A549 (cell line): Measurements from ENCODE around the gene RASA3. TPM values are rescaled to one million over a fixed set of nuclear protein-coding genes. Genes with fewer than 3 reads are reported as not detected.

Experiments used
- ATAC-seq, 2 experiments: fragments of 200-7000 bp in 1 of 2; fragments of >200 bp in 1 of 2; cut with Nextera tagmentation in 1 of 2; cut with Tn5 transposase in 1 of 2; 3 replicates each; pipeline versions ENCODE4 v1.8.0 to v1.9.1; 2018 to 2020; ENCODE audit warnings: mild to moderate bottlenecking in 1 of 2, moderate library complexity in 1 of 2
- CTCF ChIA-PET: fragments of 300-600 bp; sonication (Branson Sonifier 250); formaldehyde crosslinking; extraction: SDS; loops from one replicate; lab custom pipeline; 2021; ENCODE audit warnings: antibody characterized with exemption, inconsistent platforms; lab: Yijun Ruan, JAX
- POLR2A ChIA-PET: fragments of 350-600 bp; formaldehyde crosslinking; extraction: SDS; loops from one replicate; lab custom pipeline; 2021; ENCODE audit warnings: antibody characterized with exemption, inconsistent platforms; lab: Yijun Ruan, JAX
- DNase-seq, 2 experiments: peaks; one replicate each; pipeline versions ENCODE4 v3.0.0 to v3.0.0-alpha.2; 2011 to 2016; ENCODE audit warnings: low read depth in 1 of 2, low spot score in 1 of 2
- FAIRE-seq: peaks from 2 replicates; lab custom pipeline; 2011; peaks lifted over from hg19 to GRCh38; lab: Jason Lieb, UNC
- H3K27ac ChIP-seq, 2 experiments: fragments of >200 bp; sonication (Bioruptor Twin); formaldehyde crosslinking; 3 replicates each; pipeline ENCODE4 v1.5.1; 2016 to 2017
- H3K4me1 ChIP-seq: fragments of >200 bp; sonication (Bioruptor Twin); formaldehyde crosslinking; 3 replicates; pipeline ENCODE4 v1.6.1; 2016
- H3K4me2 ChIP-seq: fragments of >200 bp; sonication (Bioruptor Twin); formaldehyde crosslinking; 3 replicates; pipeline ENCODE4 v1.6.1; 2016
- H3K4me3 ChIP-seq: fragments of >200 bp; sonication (Bioruptor Twin); formaldehyde crosslinking; 3 replicates; pipeline ENCODE4 v1.5.1; 2016
- H3K9me3 ChIP-seq: fragments of >200 bp; sonication (Bioruptor Twin); formaldehyde crosslinking; 3 replicates; pipeline ENCODE4 v1.6.1; 2016
- BCL3 ChIP-seq: fragments of >200 bp; sonication (Bioruptor Twin); formaldehyde crosslinking; IDR thresholded peaks from 3 replicates; pipeline ENCODE4 v1.6.1; 2016
- CBX2 ChIP-seq: fragments of 200-600 bp; sonication (generic); IDR thresholded peaks from 2 replicates; pipeline ENCODE4 v1.6.1; 2016; ENCODE audit warnings: low read depth, mild to moderate bottlenecking, borderline replicate concordance
- CEBPB ChIP-seq, 2 experiments: fragments of >200 bp in 1 of 2; sonication (Bioruptor Twin) in 1 of 2; formaldehyde crosslinking in 1 of 2; IDR thresholded peaks; 2 replicates each; pipeline ENCODE4 v1.6.1; 2012 to 2016
- CTCF ChIP-seq: fragments of >200 bp; sonication (Bioruptor Twin); formaldehyde crosslinking; IDR thresholded peaks from 3 replicates; pipeline ENCODE4 v1.5.1; 2016
- EHF ChIP-seq: fragments of 250-450 bp; sonication (Bioruptor Pico); IDR thresholded peaks from 2 replicates; pipeline ENCODE4 v1.5.0; 2020; ENCODE audit warnings: mild to moderate bottlenecking
- EP300 ChIP-seq, 2 experiments: fragments of >200 bp; sonication (Bioruptor Twin); formaldehyde crosslinking; IDR thresholded peaks; 2 replicates in 1 of 2; 3 replicates in 1 of 2; pipeline ENCODE4 v1.6.1; 2016 to 2017
- ESRRA ChIP-seq: fragments of 150-350 bp; IDR thresholded peaks from 2 replicates; pipeline ENCODE4 v1.6.1; 2014; ENCODE audit warnings: mild to moderate bottlenecking, low read length, borderline replicate concordance
- FOSB ChIP-seq: fragments of 250-450 bp; sonication (Bioruptor Pico); IDR thresholded peaks from 2 replicates; pipeline ENCODE4 v1.5.0; 2020; ENCODE audit warnings: mild to moderate bottlenecking, moderate library complexity
- FOXS1 ChIP-seq: fragments of 250-450 bp; sonication (Bioruptor Pico); IDR thresholded peaks from 2 replicates; pipeline ENCODE4 v1.5.0; 2020; ENCODE audit warnings: mild to moderate bottlenecking, moderate library complexity
- HDAC2 ChIP-seq: fragments of 200-600 bp; sonication (generic); IDR thresholded peaks from 2 replicates; pipeline ENCODE4 v1.6.1; 2016
- HOXB13 ChIP-seq: fragments of 250-450 bp; sonication (Bioruptor Pico); IDR thresholded peaks from 2 replicates; pipeline ENCODE4 v1.5.0; 2020; ENCODE audit warnings: low read depth, mild to moderate bottlenecking, moderate library complexity
- KDM1A ChIP-seq: fragments of 200-600 bp; sonication (generic); IDR thresholded peaks from 2 replicates; pipeline ENCODE4 v1.6.1; 2016; ENCODE audit warnings: low read depth, mild to moderate bottlenecking
- MAX ChIP-seq: IDR thresholded peaks from 2 replicates; pipeline ENCODE4 v1.6.1; 2012
- MAZ ChIP-seq: fragments of 150-350 bp; IDR thresholded peaks from 2 replicates; pipeline ENCODE4 v1.6.1; 2014; ENCODE audit warnings: antibody characterized with exemption, low read depth, low read length, borderline replicate concordance
- MYC ChIP-seq: IDR thresholded peaks from 2 replicates; pipeline ENCODE4 v1.6.1; 2012; ENCODE audit warnings: mild to moderate bottlenecking, inconsistent platforms, low read length, improper control_type of control experiment, borderline replicate concordance
- PHF8 ChIP-seq: fragments of 200-600 bp; sonication (generic); IDR thresholded peaks from 2 replicates; pipeline ENCODE4 v1.6.1; 2016; ENCODE audit warnings: low read depth, mild to moderate bottlenecking, antibody characterized with exemption, moderate library complexity, borderline replicate concordance
- POLR2A ChIP-seq: IDR thresholded peaks from 2 replicates; pipeline ENCODE4 v1.6.1; 2012; ENCODE audit warnings: mild to moderate bottlenecking, low read length
- POLR2AphosphoS2 ChIP-seq: conservative IDR thresholded peaks from 2 replicates; pipeline ENCODE4 v1.6.1; 2012; ENCODE audit warnings: low read length, improper control_type of control experiment, inconsistent platforms
- REST ChIP-seq: fragments of 200-600 bp; sonication (generic); IDR thresholded peaks from 2 replicates; pipeline ENCODE4 v1.6.1; 2016; ENCODE audit warnings: antibody characterized with exemption, mild to moderate bottlenecking, moderate library complexity
- SREBF2 ChIP-seq: fragments of 450-650 bp; IDR thresholded peaks from 2 replicates; pipeline ENCODE4 v1.6.1; 2014; ENCODE audit warnings: mild to moderate bottlenecking, moderate library complexity
- TFCP2L1 ChIP-seq: fragments of 250-450 bp; sonication (Bioruptor Pico); IDR thresholded peaks from 2 replicates; pipeline ENCODE4 v1.5.0; 2021; ENCODE audit warnings: mild to moderate bottlenecking
- WGBS: methylation state at CpG from one replicate; pipeline ENCODE4 v1.1.6; 2017; ENCODE audit errors: missing lambda C conversion rate; 5-methylcytosine and 5-hydroxymethylcytosine counted together
- polyA plus RNA-seq, 4 experiments: library from polyadenylated mRNA; depleted of rRNA in 3 of 4; stranded (reverse); fragments of >200 nt; fragmentation: RNase III in 1 of 4; extraction: RNeasy Plus Mini Kit Qiagen cat#74134 plus additional on column Dnase treatment in 1 of 4; gene quantifications; 2 replicates in 3 of 4; 3 replicates in 1 of 4; pipeline ENCODE4 v1.2.3, GENCODE V29; 2011 to 2017

Gene RASA3
- polyA plus RNA-seq, 2 of the 4 experiments (the other 2 are of a cell fraction), result 4.3 to 7.6 TPM

- 93% methylated on average over 39 of the region's 41 CpGs for whole genome bisulfite sequencing
- ChIA-PET POLR2A (no interaction called here), CTCF (interaction anchor here (0.7 kb wide), 1 partner anchor 42 kb away, joined by 3 read pairs; no protein-coding TSS in a partner anchor)
- Histone ChIP-seq H3K4me2 (no peak overlapping the region), H3K4me3 (no peak overlapping the region), H3K27ac (no peak overlapping the region), H3K4me1 (peaks cover 24% of the 10 kb centered on the region), H3K9me3 (no peaks in the 10 kb centered on the region)
- ATAC-seq (no peak), FAIRE-seq (no peak), DNase-seq (no peak)
- TF ChIP-seq PHF8 (no peak), SREBF2 (no peak), FOXS1 (CRISPR knock-in tag) (no peak), KDM1A (no peak), POLR2A (no peak), EHF (no peak), HOXB13 (CRISPR knock-in tag) (no peak)
These were observed 153.5 kb downstream of the RASA3 start for GRCh38 chr13:113978741-113979481.

- POLR2A ChIA-PET, result no interaction called here
These were observed 154.4 kb downstream of the RASA3 start for GRCh38 chr13:113977976-113978375.

More at GRCh38 chr13:113977976-113978375, 154.4 kb downstream of the RASA3 start:
- TF ChIP-seq MAZ, result no peak
- no peak for TF ChIP-seq MAX
- TF ChIP-seq FOSB (CRISPR knock-in tag), result no peak
- TF ChIP-seq CEBPB (IDR thresholded peaks at IDR 0.05), result no peak
- no peak for TF ChIP-seq CBX2
- TF ChIP-seq PHF8, result no peak
- no peak for TF ChIP-seq EP300 (IDR thresholded peaks at IDR 0.05)
- no peak for TF ChIP-seq BCL3
- no peak for TF ChIP-seq FOXS1 (CRISPR knock-in tag)
- no peak for TF ChIP-seq ESRRA
- no peak for TF ChIP-seq POLR2AphosphoS2
- TF ChIP-seq HOXB13 (CRISPR knock-in tag), result no peak
- no peak for TF ChIP-seq POLR2A
- TF ChIP-seq HDAC2, result no peak
- TF ChIP-seq MYC, result no peak
- TF ChIP-seq TFCP2L1, result no peak
- TF ChIP-seq REST, result no peak
- TF ChIP-seq CTCF, result no peak
- ATAC-seq (no peak), DNase-seq (no peak), FAIRE-seq (no peak)
- no peak overlapping the region for H3K27ac ChIP-seq
- no peak overlapping the region for H3K4me3 ChIP-seq
- no peaks in the 10 kb centered on the region for H3K9me3 ChIP-seq
- no peak overlapping the region for H3K4me2 ChIP-seq
- WGBS, result 87% methylated on average over 12 of the region's 13 CpGs
- H3K4me1 ChIP-seq, result peaks cover 24% of the 10 kb centered on the region
- CTCF ChIA-PET, result interaction anchor here (0.7 kb wide), 1 partner anchor 43 kb away, joined by 3 read pairs; no protein-coding TSS in a partner anchor
